NCI-H1436 treated with DMSO at 0.1 percent for 48 hours (cell line): Measurements from ENCODE around the gene ATP6V0D1.

Experiments used
- DNase-seq: peaks from one replicate; lab custom pipeline; 2025; lab: John Stamatoyannopoulos, UW

Gene ATP6V0D1

DNA sequence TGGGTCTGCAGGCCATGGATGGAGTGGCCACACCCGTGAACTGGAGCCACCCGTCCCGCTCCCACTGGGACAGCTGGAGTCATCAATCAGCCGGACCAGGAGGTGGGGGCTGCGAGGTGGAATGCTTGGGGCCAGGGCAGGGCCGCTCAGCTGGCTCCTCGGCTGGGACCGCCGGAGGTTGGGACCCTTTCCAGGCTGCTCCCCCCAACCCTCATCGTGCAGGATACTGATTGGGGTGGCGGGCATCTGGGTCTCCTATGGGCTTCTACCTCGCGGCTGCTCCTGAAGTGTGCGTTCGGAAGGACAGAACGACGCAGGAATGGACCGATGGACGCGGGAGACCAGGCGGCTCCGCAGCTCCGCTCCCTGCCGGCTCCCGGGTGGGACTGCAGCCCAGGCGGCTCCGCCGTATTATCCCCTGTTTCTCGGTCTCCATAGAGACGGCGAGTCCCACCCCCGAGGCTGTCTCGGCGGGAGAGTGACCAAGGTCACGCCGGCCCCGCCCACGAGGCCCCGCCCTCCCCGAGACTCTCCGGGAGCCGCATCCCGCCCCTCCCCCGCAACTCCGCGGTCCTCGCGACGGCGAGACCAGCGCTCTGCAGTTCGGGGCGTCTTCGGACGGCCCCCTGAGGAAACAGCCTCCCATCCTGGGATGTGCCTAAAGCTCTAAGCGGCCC, 87.7 kb downstream of the ATP6V0D1 start, which contains the start of gene TPPP3:
Gene TPPP3, minus strand, starts transcription at position 388 of the 677 bp plus-strand sequence. CDS start 2,387 bp downstream, outside the sequence.
- peak; percentile 56 for DNase-seq

DNA sequence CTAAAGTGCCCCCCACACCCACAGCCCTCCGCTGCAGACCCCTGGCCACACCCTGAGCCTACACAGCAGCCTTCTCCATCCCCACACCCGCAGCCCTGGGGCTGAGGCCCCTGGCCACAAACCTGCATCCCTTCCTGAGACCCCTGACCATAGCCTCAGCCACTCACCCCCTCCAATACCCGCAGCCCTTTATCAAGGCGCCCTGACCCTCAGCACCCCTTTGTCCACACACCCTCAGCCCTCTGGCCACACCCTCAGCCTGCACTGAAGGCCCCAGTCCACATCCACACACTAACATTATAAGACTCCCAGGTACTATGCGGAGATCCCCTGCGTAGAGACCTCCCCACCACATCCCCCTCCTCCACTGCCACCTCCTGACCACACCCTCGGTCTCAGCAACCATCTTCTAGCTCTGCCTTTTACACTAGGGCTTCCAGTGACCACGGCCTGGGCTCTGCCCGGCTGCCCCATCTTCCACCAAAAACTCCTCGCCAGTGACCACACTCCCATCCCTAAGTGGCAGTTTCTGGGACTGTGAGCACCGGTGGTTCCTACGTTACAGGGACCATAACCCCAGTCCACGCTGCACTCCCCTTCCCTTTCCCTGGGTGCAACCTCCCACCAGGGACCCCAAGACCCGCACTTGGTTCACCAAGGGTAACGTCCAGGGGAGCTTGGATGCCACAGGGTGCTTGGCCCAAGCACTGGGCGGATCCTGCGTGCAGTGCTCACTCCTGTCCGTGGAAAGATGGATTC, 88.5 kb downstream of the ATP6V0D1 start:
- no peak for DNase-seq

DNA sequence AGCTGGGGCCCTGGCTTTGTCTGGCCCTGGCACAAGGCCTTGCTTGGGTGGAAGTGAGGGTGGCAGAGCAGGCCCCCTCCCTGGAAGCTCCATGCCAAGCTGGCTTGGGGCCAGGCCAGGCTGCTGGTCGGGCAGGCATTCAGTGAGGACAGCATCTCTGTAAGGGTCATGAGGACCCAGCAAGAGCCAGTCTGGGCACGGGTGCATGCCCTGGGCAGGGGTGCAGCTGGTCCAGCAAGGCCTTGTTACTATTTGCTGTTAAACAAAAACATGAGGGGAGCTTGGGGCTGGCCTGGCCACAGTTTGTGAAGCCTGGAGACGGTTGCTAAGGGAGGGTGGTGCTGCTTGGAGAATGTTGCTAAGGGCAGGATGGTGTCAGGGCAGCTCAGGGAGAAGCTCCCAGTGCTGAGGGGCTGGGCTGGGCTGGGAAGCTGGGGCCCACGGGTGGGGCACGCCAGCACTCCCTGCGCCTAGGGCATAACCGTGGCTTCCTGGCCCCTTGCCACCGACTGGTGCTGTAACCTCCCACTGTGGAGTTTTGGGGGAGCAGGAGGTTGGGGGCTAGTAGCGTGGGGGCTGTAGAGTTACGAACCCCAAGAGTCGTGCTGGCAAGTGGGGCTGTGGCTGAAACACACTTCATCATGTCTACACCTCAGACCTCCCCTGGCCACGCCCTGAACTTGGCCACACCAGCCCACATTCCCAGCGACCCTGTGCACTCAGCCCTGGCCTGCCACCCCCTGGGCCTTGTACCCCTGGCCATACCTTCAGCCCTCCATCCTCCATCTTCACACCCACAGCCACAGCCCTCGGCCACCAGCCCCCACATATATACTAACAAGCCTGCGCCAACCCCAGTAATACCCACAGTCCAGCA, 89.3 kb downstream of the ATP6V0D1 start:
- no peak for DNase-seq

DNA sequence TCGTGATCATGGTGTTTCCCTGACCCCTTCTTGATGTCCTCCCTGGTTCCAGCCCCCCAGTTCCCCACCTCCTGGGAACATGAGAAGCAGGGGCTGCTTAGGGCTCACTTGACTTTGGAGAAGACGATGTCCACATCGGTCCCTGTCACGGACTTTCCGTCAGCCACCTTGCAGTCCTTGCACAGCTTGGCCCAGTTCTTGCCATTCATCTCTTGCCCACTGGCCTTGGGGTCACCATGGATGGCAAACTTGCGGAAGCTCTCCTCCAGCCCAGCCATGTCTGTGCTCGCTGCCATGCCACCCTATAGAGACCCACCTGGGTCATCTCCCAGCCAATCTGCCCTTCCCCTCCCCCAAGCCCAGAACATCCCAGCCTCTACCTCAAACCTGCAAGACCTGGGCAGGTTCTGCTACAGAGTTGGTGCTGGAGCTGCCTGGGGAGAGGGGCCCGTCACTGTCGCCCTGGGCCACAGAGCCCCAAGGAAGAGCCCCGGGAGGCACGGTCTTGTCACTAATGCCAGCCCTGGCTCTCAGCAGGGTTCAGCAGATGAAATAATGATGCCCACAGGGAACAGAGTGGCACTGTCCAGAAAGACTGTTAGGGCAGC, 90.0 kb downstream of the ATP6V0D1 start:
- no peak for DNase-seq

DNA sequence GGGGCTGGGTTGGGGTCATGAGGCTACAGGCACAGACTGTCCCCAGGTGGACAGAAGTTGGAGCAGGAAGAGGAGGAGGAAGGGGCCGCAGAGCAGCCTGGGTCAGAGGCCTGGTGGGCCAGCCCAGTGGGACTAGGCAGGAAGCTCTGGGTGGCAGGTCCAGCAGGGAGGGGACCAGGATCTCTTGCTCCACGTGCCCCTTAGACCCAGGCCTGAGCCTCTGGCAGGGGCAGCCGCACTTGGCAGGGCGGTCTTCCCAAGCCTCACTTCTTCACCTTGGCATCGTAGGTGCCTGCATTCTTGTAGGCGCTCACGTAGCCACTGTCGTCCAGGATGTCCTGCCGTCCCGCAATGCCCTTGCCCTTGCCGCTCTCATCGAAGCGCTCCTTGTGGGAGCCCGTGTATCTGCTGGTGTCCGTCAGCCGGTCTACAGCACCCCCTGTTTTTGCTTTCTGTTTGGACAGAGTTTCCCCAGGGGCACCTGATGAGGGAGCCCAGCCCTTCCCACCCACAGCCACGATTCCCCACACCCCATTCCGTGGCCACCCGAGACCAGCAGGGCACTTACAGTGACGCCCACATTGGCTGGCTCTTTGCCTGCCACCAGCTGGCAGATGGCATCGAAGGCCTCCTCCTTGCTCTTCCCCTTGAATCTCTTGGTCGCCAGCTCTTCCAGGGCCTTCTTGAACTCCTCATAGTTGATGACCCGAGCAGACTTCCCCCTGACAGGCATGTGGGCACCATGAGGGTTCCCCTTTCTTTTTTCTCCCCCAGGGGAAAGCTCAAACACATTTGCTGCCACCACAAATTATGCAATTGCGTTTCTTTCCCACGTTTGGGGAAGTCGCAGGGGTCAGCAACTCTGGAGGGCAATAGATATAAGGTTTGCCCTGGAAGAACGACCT, 90.8 kb downstream of the ATP6V0D1 start:
- DNase-seq: no peak

DNA sequence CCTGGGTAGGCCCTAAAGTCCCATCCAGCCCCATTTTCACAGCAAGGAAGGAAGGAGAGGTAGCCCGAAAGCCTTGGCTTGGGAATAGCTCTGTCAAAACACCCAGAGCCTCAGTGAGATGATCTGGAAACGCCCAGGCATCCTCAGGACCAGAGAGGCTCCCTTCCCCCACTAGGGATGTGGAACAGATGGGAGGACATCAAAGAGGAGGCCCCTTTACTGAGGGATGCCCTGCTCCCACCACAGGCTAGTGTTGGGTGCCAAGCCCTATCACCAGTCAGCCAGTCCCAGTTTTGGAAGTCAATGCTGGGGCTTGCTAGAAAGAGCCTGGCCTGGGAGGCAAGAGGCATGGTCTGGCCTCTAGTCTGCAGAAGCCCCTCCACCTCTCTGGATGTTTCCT, 92.4 kb downstream of the ATP6V0D1 start:
- DNase-seq: no peak

DNA sequence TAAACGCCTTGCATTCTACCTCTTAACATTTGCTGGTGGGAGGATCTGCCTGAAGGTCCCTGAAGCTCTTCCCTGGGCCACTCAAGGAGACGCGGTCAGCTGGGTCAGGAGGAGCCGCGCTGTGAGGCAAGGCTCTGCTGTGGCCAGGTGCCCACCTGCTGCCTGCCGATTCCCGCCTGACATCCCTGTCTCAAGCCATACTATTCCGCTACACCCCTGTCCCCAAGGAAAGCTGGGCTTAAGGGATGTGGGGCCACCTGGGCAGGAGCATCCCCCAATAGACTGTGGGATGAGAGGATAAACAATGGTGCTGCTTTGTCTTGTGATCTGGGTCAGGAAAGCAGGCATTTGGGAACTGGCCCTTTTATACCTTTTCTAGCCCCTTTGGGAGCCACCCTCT, 92.8 kb downstream of the ATP6V0D1 start:
- no peak for DNase-seq
